GM12891 (cell line): Measurements from ENCODE around the gene GKAP1.

Experiments
- POLR2A ChIP-seq: IDR thresholded peaks from 2 replicates; pipeline ENCODE4 v1.6.1; 2011; ENCODE audit warnings: low read depth, low read length, control low read depth
- POLR2AphosphoS5 ChIP-seq: IDR thresholded peaks from 2 replicates; pipeline ENCODE4 v1.6.1; 2011; ENCODE audit warnings: low read depth, low read length, control low read depth
- POU2F2 ChIP-seq: IDR thresholded peaks from 2 replicates; pipeline ENCODE4 v1.6.1; 2011; ENCODE audit warnings: low read depth, mild to moderate bottlenecking, control low read depth, low read length, moderate library complexity
- SPI1 ChIP-seq: IDR thresholded peaks from 2 replicates; pipeline ENCODE4 v1.6.1; 2011; ENCODE audit warnings: low read depth, low read length, control low read depth
- TAF1 ChIP-seq: IDR thresholded peaks from 2 replicates; pipeline ENCODE4 v1.6.1; 2011; ENCODE audit warnings: low read depth, low read length, control low read depth

DNA sequence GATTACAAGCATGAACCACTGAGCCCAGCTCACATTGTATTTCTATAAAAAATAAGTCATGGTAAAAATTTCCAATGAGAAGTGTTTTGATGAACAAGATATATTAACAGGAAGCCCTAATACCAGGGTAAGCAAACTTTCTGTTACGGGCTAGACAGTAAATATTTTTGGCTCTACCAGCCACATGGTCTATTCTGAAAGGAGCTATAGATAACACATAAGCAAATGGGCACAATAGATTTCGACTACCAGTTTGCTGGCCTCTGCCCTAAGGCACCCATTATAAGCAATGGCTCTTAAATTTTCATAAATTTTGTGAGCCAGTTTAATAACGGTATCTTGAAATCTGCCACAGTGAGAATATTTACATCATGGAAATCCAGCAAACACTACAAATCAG is 118.0 kb downstream of the GKAP1 start:
- TF ChIP-seq POLR2A: no peak
- no peak for TF ChIP-seq POLR2AphosphoS5
- TF ChIP-seq TAF1: no peak
- no peak for TF ChIP-seq POU2F2
- no peak for TF ChIP-seq SPI1
